G401 (cell line): Measurements from ENCODE around the gene ELOVL1. TPM values are rescaled to one million over a fixed set of nuclear protein-coding genes. Genes with fewer than 3 reads are reported as not detected.

Experiments used
- DNase-seq: peaks from one replicate; pipeline ENCODE4 v3.0.0-alpha.2; 2015; ENCODE audit warnings: low spot score
- in situ Hi-C: cut with HindIII; loops from 2 replicates; pipeline ENCODE4 v1.10.0; 2016; ENCODE audit warnings: low sequenced_read_pairs, mixed read lengths
- total RNA-seq: library from RNA; depleted of rRNA; stranded (reverse); fragments of >200 nt; shearing (Covaris generic); gene quantifications from 2 replicates; pipeline ENCODE4 v1.2.3, GENCODE V29; 2014; rRNA removed

Gene ELOVL1
- total RNA-seq, 1 experiment from 2014 or later = 69.7 TPM

DNA sequence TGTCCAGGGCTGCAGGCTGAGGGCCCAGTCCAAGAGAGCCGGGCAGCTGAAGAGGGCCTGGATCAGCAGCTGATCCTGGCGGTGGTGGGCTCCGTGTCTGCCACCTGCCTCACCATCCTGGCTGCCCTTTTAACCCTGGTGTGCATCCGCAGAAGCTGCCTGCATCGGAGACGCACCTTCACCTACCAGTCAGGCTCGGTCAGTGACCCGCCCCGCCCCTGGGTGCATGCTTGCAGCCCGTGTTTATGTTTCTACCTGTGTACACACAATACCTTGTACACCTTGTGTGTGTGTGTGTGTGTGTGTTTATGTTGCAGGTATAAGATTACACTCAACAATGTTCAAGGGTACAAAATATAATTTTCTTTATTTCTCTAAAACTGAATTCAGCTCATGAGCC is 54.0 kb downstream of the ELOVL1 start:
- DNase-seq = no peak
- in situ Hi-C loops = no loop called here

Other genes with a start within 250 kb of the ELOVL1 start
- 300 and 331 TPM in 2 replicates for gene EBNA1BP2, start 195.7 kb downstream of the ELOVL1 start, total RNA-seq
- gene CFAP57, start 195.7 kb downstream of the ELOVL1 start, total RNA-seq = 1.1 and 4.1 TPM in 2 replicates
- not detected in 2 replicates for gene TMEM125, start 98.0 kb downstream of the ELOVL1 start, total RNA-seq
- gene C1orf210, start 82.4 kb downstream of the ELOVL1 start, total RNA-seq = not detected in 2 replicates
- gene TIE1, start 67.0 kb downstream of the ELOVL1 start, total RNA-seq = not detected in 2 replicates
- gene MPL, start 30.2 kb downstream of the ELOVL1 start, total RNA-seq = not detected in 2 replicates
- gene CDC20, start 9.0 kb downstream of the ELOVL1 start, total RNA-seq = 263 and 289 TPM in 2 replicates
- gene MED8, start 21.8 kb upstream of the ELOVL1 start, total RNA-seq = 36.2 and 42.2 TPM in 2 replicates
- 4.4 and 7.0 TPM in 2 replicates for gene SZT2, start 21.9 kb upstream of the ELOVL1 start, total RNA-seq
- 22.3 and 30.1 TPM in 2 replicates for gene HYI, start 85.9 kb upstream of the ELOVL1 start, total RNA-seq
- gene PTPRF, start 162.9 kb upstream of the ELOVL1 start, total RNA-seq = 46.6 and 61.3 TPM in 2 replicates